OCI-LY7 (cell line): Measurements from ENCODE around the gene RELCH. TPM values are rescaled to one million over a fixed set of nuclear protein-coding genes. Genes with fewer than 3 reads are reported as not detected.

ENCODE experiments used
- BruUV-seq: library from RNA; stranded (reverse); fragments of 400-500 nt; replicated peaks from 2 replicates; lab custom pipeline; 2021; lab: Mats Ljungman, UMichigan
- CTCF ChIA-PET: fragments of 300-600 bp; sonication (Branson Sonifier 250); formaldehyde crosslinking; loops from one replicate; lab custom pipeline; 2022; ENCODE audit warnings: antibody characterized with exemption; ENCODE audit not compliant: unreplicated experiment; lab: Charles Lee
- POLR2A ChIA-PET: fragments of 300-600 bp; sonication (Branson Sonifier 250); formaldehyde crosslinking; loops from one replicate; lab custom pipeline; 2022; ENCODE audit warnings: antibody characterized with exemption; lab: Charles Lee
- DNase-seq: peaks from one replicate; pipeline ENCODE4 v3.0.0-alpha.2; 2015; ENCODE audit warnings: low spot score
- H2AFZ ChIP-seq: fragments of 200-600 bp; sonication (generic), shearing (Covaris generic); 2 replicates; pipeline ENCODE4 v1.6.1; 2014; ENCODE audit warnings: mild to moderate bottlenecking, antibody characterized with exemption, low read length, moderate library complexity
- H3K27ac ChIP-seq: fragments of 200-600 bp; sonication (generic); 2 replicates; pipeline ENCODE4 v1.5.1; 2014; ENCODE audit warnings: mixed run types, low read depth, mild to moderate bottlenecking, moderate library complexity, low read length, inconsistent platforms; ENCODE audit not compliant: poor library complexity, severe bottlenecking
- H3K36me3 ChIP-seq: fragments of 200-600 bp; sonication (generic); 2 replicates; pipeline ENCODE4 v1.6.1; 2014; ENCODE audit warnings: mild to moderate bottlenecking, antibody characterized with exemption, low read length, moderate library complexity, mixed read lengths; ENCODE audit not compliant: insufficient read depth
- H3K4me1 ChIP-seq: fragments of 200-600 bp; sonication (generic); 2 replicates; pipeline ENCODE4 v1.5.1; 2014; ENCODE audit warnings: mild to moderate bottlenecking, low read length; ENCODE audit not compliant: insufficient read depth, poor library complexity, severe bottlenecking
- H3K4me2 ChIP-seq: fragments of 200-600 bp; sonication (generic); 2 replicates; pipeline ENCODE4 v1.6.1; 2014; ENCODE audit warnings: mild to moderate bottlenecking, low read length
- H3K4me3 ChIP-seq: fragments of 200-600 bp; sonication (generic); 2 replicates; pipeline ENCODE4 v1.5.1; 2014; ENCODE audit warnings: mild to moderate bottlenecking, low read depth, low read length; ENCODE audit not compliant: poor library complexity, severe bottlenecking
- H3K79me2 ChIP-seq: fragments of 200-600 bp; sonication (generic); 2 replicates; pipeline ENCODE4 v1.6.1; 2016; ENCODE audit warnings: low read depth, mild to moderate bottlenecking, low read length, moderate library complexity, mixed read lengths; ENCODE audit not compliant: insufficient read depth
- H3K9me2 ChIP-seq: fragments of 200-600 bp; sonication (generic); 2 replicates; pipeline ENCODE4 v1.6.1; 2016; ENCODE audit warnings: mild to moderate bottlenecking, low read length, mixed read lengths; ENCODE audit not compliant: insufficient read depth
- H3K9me3 ChIP-seq: fragments of 200-600 bp; sonication (generic); 2 replicates; pipeline ENCODE4 v1.6.1; 2014; ENCODE audit warnings: mild to moderate bottlenecking, mixed run types, low read length, mixed read lengths
- H4K20me1 ChIP-seq: fragments of 200-600 bp; sonication (generic); 2 replicates; pipeline ENCODE4 v1.6.1; 2014; ENCODE audit warnings: mild to moderate bottlenecking, antibody characterized with exemption, low read length, moderate library complexity, mixed read lengths; ENCODE audit not compliant: insufficient read depth
- EZH2phosphoT487 ChIP-seq: fragments of 200-600 bp; sonication (generic); IDR thresholded peaks from 2 replicates; pipeline ENCODE4 v1.6.1; 2018; ENCODE audit warnings: low read depth, borderline replicate concordance, mild to moderate bottlenecking, mixed run types, antibody characterized with exemption, low read length, moderate library complexity, mixed read lengths
- intact Hi-C: fragments of 100-400 bp; cut with micrococcal nuclease; formaldehyde crosslinking; loops from one replicate; pipeline ENCODE4 v1.10.0; 2022; ENCODE audit not compliant: unreplicated experiment
- total RNA-seq, 2 experiments: library from RNA; depleted of rRNA in 1 of 2; stranded (reverse); fragments of >200 nt in 1 of 2; shearing (Covaris generic) in 1 of 2; gene quantifications; 2 replicates each; pipeline ENCODE4 v1.2.3, GENCODE V29; 2014 to 2022
- TF ChIP-seq, protein P1 (sequence below): fragments of 200-600 bp; sonication (generic); conservative IDR thresholded peaks from 2 replicates; pipeline ENCODE4 v1.5.1; 2014; ENCODE audit warnings: mild to moderate bottlenecking, antibody characterized with exemption, low read length, moderate library complexity, mixed read lengths

The RELCH gene
- total RNA-seq, 2 experiments from 2014 or later = 21.2 to 23.1 TPM

DNA sequence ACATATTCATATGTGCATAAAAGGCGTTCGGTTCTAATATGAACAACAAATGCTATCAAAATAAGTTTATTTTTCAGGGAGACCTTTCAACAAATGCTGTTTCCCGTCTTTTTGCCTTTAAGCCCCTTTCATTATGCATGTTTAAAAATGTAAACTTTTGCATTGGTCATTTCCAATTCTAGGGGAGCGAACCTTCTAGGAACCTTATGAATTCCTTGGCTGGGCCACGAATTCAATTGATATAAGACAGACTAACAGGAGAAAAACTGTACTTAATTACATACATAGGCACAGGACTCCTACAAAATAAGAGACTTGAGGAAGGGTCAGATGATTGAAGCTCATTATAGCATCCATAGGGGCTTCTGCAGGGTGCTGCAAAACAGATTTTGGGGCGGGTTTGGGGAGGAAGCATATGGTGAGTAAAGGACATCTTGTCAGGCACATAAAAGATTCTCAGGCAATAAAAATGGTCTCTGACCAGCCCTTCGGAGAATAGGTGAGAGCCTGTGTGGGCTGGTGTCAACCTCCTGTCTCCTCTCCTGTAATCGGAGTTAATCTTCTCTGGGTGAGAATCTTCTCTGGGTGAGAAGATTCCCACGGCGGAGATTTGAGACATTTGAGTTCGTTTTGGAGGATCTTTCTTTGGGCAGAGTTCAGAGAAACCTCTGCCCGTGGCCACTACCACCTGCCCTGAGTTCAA, 139.7 kb downstream of the RELCH start:
- ChIA-PET CTCF (interaction anchor here (0.5 kb wide), 1 partner anchor 262 kb away, joined by 4 read pairs; no protein-coding TSS in a partner anchor), POLR2A (no interaction called here)
- no peak overlapping the region for H3K27ac ChIP-seq
- BruUV-seq = no TSS peak
- H3K4me1 ChIP-seq = no peaks in the 10 kb centered on the region
- H3K9me2 ChIP-seq = no peaks in the 10 kb centered on the region
- H3K79me2 ChIP-seq = no peaks in the 10 kb centered on the region
- TF ChIP-seq EZH2phosphoT487 = no peak
- TF ChIP-seq, protein P1, sequence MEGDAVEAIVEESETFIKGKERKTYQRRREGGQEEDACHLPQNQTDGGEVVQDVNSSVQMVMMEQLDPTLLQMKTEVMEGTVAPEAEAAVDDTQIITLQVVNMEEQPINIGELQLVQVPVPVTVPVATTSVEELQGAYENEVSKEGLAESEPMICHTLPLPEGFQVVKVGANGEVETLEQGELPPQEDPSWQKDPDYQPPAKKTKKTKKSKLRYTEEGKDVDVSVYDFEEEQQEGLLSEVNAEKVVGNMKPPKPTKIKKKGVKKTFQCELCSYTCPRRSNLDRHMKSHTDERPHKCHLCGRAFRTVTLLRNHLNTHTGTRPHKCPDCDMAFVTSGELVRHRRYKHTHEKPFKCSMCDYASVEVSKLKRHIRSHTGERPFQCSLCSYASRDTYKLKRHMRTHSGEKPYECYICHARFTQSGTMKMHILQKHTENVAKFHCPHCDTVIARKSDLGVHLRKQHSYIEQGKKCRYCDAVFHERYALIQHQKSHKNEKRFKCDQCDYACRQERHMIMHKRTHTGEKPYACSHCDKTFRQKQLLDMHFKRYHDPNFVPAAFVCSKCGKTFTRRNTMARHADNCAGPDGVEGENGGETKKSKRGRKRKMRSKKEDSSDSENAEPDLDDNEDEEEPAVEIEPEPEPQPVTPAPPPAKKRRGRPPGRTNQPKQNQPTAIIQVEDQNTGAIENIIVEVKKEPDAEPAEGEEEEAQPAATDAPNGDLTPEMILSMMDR = no peak
- no peak for DNase-seq
- intact Hi-C loops = no loop called here
- no peak overlapping the region for H3K4me3 ChIP-seq
- H3K36me3 ChIP-seq = no peaks in the 10 kb centered on the region
- no peaks in the 10 kb centered on the region for H3K9me3 ChIP-seq
- H3K4me2 ChIP-seq = no peak overlapping the region
- H2AFZ ChIP-seq = no peak overlapping the region
- H4K20me1 ChIP-seq = no peaks in the 10 kb centered on the region

DNA sequence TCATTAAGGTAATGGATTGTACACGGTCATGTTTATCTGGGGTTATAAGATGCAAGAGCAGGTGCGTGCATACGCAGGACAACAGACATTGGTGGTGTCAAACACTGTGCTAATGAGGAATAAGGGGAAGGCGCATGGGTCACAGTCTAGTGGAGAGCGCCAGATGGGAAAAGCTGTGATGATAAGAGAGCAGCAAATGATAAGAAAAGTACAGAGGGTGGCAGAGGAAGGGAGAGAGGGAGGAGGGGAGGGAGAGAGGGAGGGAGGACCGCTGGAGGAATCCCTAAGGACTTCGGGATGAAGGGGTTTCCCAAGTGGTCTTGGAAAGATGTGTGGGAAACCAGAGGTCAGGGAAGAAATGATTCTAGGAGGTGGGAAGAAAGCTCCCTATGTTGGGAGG, 140.9 kb downstream of the RELCH start:
- H3K4me1 ChIP-seq = no peaks in the 10 kb centered on the region
- intact Hi-C loops = no loop called here
- no peak overlapping the region for H3K4me3 ChIP-seq
- TF ChIP-seq EZH2phosphoT487 = no peak
- TF ChIP-seq, protein P1 = no peak
- ChIA-PET POLR2A (interaction anchor here (0.5 to 0.7 kb wide), 5 partner anchors 30 to 484 kb away, joined by 3 to 5 read pairs (median 3); no protein-coding TSS in a partner anchor), CTCF (no interaction called here)
- H3K9me2 ChIP-seq = no peaks in the 10 kb centered on the region
- no peaks in the 10 kb centered on the region for H3K79me2 ChIP-seq
- H3K27ac ChIP-seq = no peak overlapping the region
- H2AFZ ChIP-seq = no peak overlapping the region
- no TSS peak for BruUV-seq
- DNase-seq = no peak
- no peaks in the 10 kb centered on the region for H4K20me1 ChIP-seq
- H3K4me2 ChIP-seq = no peak overlapping the region
- H3K36me3 ChIP-seq = no peaks in the 10 kb centered on the region
- no peaks in the 10 kb centered on the region for H3K9me3 ChIP-seq
